ENCODE results near the gene C18orf54.

- TF ChIP-seq POLR2A (IDR thresholded peaks at IDR 0.05) (no peak), CTCF (IDR thresholded peaks at IDR 0.05) (no peak), EP300 (IDR thresholded peaks at IDR 0.05) (no peak), POLR2AphosphoS5 (IDR thresholded peaks at IDR 0.05) (no peak)
Observed at GRCh38 chr18:54416436-54416835, 58.7 kb downstream of the C18orf54 start.
